ENCODE results near the gene YAP1. TPM values are rescaled to one million over a fixed set of nuclear protein-coding genes. Genes with fewer than 3 reads are reported as not detected.

Gene YAP1
- total RNA-seq, 1 donor from 2014 or later: 11.0 TPM

DNA sequence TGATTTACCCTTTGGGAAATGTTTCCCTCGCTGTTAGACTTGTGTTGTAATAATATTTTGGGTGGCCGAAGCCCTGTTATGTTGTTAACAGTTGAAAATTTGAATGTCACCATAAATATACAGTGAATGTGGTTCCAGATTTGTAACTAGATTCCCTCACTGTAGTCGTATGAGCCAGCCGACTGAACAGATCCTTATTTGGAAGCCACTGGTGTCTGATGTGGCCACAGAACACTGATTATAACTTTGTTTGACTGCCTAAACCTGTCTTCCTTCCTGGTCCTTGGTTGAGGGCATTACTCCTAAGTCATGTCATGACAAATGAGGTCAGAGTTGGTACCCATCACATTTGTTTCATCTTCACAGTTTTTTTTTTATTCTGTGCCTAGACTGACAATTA, 45.4 kb downstream of the YAP1 start:
- no peak for FAIRE-seq
- no peak for DNase-seq (ENCODE audit: low spot score in 2 of 2)

DNA sequence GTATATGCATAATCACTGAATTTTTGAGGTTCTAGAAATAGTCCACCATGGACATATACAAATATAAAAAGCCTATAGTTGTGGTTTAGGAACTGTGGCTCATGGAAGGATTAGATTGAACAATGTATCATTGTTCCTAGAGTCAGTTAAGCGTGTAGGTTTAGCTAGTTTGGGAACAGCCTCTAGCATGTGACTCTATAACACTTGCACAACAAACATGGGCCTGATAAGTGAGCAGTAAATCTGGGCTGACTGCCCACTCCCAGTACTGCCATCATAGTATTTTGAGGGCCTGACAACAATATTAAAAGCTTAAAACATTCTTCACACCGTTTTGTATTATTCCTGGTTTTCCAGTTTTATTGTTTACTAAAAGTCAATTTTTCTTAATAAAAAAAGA, 47.0 kb downstream of the YAP1 start:
- FAIRE-seq (no peak), DNase-seq (ENCODE audit: low spot score in 2 of 2) (no peak)

DNA sequence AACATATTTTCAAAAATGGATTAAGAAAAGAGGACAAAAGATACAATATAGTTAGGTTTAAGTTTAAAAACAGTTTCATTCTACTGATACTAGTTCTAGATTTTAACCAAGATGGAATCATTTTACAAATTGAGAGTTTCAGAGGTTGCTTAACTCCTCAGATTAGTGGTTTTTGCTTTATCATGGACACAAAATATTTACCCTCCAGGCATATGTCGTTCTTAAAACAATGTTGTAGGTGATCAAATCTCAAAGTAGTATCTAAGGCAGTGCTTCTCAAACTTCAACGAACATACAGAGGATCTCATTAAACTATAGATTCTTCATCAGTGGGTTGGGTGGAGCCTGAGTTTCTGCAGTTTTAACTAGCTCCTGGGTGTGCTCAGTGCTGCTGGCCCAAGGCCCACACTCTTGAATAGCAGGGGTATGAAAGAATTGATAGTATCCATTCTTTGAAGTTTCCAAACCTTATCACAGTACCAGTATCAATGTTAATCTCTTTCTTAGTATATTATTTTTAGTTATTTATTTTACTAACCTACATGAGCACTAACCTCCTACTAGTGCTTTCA, 48.0 kb downstream of the YAP1 start:
- DNase-seq (ENCODE audit: low spot score in 2 of 2) (no peak), FAIRE-seq (no peak)

DNA sequence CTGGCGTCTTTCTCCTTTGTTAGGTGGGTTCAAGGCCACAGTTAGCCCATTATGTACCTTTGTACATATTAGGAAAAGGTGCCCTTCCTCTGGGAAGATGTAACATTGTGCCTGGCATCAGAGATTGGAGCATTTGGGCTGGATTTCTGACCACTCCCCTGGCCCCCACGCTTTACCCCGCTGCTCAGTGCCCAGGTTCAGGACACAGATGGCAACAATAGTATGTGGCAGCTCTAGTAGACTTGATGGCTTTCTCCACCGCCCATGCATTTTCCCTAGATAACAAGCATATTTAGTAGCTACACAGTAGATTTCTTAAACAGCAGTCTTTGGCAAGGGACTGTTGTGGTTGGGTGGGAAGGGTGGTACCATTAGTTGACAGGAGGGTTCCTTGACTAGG, 53.1 kb downstream of the YAP1 start:
- DNase-seq (ENCODE audit: low spot score in 2 of 2) (no peak), FAIRE-seq (no peak)

DNA sequence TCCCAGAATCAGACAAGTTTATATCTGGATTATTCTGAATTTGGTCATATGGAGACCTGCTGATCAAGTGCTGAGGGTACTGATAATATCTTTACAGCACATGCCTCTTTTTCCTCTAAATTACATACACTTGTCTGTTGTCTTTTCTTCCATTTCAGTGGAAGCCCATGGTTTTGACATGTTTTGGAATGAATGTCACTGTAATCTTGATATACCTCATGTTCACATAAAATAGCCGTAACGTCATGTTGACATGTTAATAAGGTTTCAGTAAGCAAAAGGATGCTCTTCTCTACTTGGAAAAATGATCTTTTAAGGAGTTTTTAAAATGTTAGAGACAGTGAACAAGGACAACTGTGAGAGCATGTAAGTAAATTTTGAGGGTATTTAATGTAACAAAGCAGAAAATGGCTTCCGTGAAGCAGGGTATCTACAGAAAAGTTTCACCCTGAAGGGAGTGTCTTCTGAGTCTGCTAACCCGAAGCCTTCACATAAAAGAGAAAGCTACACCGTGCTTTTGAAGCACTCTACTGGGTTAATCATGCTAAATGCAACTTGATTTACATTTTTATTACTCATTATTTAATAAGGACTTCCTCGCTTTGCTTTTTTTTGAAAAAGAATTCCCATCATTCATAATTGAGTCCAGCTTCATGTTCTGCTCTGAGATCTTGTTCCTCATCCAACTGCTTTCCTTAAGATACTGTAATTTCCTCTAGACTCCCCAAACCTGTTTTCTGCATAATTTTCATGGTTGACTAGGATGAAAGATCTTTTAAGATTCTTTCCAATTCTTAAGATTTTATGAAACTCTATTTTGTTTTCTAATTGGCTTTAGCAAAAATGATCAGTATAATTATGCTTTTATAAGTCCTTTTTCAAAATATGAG, 56.2 kb downstream of the YAP1 start:
- FAIRE-seq (no peak), DNase-seq (ENCODE audit: low spot score in 2 of 2) (no peak)

DNA sequence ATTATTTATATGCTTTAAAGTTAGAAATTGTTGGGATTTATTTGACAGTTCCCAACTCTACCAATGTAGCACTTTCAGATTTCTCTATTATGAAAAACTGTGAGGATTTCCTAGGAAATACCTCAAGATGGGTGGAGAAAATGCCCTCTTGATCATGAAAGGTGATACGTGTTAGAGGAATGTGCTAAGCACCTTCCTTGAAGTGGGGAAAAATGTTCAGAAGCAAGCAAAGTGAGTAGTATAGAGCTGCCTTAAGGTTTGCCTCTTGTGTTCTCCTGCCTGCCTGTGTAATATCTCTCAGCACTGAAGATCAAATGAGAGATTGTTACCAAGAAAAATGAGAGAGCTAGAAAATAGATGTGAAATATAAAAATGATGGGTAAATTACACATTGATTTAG, 58.2 kb downstream of the YAP1 start:
- DNase-seq (ENCODE audit: low spot score in 2 of 2): no peak
- FAIRE-seq: no peak

DNA sequence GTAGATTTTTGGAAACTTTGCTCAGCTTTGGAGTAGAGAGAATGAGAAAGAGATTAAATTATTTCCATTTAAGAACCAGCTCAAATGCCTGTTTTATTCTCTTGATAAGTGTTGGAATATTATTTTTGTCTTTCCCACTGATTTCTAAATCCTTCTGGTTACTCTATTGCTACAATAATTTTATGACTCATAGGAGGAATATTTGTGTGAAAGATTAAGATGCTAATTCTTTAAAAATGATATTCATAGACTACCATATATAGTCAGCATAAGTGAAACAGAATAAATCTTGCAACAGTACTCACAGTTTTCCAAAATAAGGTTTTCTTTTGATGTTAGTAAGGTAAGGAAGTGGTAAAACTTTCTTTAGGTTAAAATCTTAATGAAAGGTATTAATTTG, 60.9 kb downstream of the YAP1 start:
- DNase-seq (ENCODE audit: low spot score in 2 of 2): no peak

DNA sequence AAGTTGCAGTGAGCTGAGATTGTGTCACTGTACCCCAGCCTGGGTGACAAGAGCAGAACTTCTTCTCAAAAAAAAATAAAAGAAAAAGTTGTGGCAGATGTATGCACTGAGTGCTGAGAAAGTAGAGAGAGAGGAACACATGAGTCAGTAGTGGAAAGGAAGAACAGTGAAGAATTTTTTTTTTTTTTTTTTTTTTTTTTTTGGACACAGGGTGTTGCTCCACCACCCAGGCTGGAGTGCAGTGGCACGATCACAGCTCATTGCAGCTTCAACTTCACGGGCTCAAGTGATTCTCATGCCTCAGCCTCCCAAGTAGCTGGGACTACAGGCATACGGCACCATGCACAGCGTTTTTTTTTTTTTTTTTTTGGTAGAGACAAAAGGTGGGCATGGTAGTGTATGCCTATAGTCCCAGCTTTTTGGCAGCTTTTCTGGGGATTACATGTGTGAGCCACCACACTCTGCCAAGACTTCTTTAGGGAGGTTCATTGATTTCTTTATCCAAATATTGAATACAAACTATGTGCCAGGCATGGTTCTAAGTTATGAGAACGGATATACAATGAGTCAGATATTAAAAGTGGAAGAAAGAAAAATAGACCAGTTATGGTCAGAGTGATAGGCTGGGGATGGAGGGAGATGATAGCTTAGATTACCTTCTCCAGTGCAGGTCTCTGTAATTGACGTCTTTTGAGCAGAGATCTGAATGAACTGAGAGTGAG, 62.0 kb downstream of the YAP1 start:
- no peak for FAIRE-seq

More for the DNA sequence above, 60.9 kb downstream of the YAP1 start:
- FAIRE-seq: no peak

DNA sequence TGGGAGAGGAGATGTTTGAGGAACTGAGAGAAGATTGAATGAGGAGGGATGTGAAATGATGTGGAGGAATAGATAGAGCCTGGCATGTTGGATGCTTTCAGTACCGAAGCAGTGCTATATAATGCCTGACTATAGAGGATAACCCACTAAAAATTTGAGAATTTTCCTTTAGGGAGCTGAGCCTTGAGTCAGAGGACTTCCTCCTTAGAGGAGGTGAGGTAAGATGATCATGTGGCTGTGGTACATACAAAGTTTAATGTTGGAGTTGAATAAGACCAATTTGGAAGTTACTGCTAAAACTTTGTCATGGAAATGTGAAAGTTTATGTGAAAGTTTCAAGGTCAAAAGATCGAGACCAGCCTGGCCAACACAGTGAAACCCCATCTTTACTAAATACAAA, 66.9 kb downstream of the YAP1 start:
- FAIRE-seq: no peak
- DNase-seq (ENCODE audit: low spot score in 2 of 2): no peak

More for the DNA sequence above, 62.0 kb downstream of the YAP1 start:
- DNase-seq (ENCODE audit: low spot score in 2 of 2): no peak

DNA sequence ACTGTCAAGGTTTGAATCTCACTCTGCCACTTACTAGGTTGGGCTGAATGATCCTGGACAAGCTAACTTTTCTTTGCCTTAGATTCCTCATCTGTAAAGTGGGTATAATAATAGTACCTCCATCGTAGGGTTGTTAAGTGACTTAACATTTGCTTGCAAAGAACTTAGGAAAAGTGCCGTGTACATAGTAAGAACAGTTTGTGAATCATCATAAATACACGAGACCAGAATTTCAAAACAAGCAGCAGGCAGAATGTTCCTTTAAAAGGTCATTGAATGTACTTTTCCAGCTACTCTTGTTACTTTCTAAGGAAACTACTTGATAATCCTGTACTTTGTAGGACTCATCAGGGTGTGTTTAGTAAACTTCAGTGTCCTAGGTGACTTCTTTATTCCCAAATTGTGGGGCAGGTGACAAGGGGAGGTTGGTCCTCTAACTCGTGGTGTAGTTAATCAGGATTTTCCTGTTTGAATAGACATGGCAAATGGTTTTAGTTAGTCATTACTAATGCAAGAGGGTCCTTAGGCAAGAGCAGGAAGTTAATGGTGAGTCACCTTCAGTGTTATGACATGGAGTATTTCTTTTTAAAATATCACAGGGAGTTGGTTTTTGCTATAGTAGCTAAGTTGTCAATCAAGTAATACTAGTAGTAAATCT, 67.9 kb downstream of the YAP1 start:
- DNase-seq (ENCODE audit: low spot score in 2 of 2) (peak in 1 of 2 donors; percentile 16), FAIRE-seq (no peak)

DNA sequence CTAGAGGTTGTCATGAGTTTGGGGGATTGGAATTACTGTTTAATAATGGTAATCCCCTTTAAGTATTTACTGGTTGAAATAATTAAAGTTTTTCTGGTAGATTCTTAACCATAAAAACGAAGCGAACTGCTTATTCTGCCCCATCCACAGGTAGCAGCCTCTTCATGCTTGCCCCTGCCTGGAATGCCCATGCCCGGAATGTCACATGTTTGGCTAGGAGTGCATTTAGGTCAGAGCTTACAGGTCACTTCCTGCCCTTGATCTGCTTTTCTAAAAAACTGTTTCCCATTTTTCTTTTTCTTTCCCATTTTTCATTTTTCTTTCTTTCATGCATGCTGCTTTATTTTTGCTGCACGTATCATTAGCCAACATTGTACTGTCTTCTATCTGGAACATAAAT, 69.1 kb downstream of the YAP1 start:
- DNase-seq (ENCODE audit: low spot score in 2 of 2): no peak
- FAIRE-seq: no peak

DNA sequence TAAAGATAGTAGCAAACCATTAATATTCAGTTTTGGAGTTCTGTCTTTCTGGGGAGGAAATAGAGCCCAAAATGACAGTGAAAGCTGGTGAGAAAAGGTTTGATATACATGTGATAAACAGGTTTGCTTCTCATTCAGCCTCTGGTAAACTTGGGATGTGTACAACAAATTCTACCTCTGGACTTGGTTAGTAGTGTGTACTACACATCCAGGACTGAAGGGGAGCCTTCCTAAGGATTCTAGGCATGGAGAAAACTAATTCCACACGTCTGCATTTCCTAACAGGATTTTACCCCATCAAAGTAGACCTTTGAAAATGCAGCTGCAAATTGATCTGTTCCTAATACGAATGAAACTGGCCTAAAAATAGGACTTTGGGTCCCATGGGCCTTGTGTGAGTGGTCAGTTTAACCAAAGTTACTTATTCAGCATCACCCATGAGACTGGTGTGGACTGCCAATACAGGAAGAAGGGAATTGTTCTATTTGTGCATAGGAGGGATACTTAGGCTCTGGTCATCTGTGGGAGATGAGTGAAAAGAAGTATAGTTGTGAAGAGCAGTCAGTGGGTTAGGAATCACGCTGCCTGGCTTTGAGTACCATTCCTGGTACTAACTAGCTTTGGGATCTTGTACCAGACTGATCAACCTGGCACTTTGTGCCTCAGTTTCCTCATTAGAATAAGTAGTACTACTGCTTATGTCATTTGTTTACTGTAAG, 74.2 kb downstream of the YAP1 start:
- FAIRE-seq: no peak
- no peak for DNase-seq (ENCODE audit: low spot score in 2 of 2)

DNA sequence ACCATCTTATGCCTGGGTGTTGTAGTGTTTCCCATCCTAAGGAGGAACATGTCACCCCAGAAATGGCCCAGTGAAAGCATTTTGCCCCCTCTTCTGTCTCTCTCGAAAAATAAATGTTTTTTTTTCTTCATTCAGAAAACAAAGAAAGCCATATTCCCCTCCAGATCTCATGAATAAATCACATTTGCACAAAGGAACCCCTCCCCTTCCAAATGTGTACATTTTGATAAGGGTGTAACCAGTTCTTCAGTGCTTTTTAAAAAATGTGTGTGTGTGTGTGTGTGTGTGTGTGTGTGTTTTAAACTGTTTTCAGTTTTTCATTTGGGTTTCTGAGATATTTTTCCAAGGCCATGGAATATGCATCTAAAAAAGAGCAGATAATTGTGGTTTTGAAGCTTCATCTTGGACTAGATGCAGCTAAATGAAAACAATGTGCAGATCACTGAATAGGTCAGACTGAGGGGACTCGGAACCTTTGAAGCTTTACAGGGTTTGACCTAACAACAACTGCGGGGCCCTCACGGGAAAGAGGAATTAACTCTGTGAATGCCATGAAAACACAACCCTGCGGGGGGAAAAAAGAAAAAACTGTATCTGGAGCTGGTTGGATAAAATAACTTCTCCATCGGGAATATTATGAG, 76.4 kb downstream of the YAP1 start:
- no peak for FAIRE-seq
- DNase-seq (ENCODE audit: low spot score in 2 of 2): no peak

DNA sequence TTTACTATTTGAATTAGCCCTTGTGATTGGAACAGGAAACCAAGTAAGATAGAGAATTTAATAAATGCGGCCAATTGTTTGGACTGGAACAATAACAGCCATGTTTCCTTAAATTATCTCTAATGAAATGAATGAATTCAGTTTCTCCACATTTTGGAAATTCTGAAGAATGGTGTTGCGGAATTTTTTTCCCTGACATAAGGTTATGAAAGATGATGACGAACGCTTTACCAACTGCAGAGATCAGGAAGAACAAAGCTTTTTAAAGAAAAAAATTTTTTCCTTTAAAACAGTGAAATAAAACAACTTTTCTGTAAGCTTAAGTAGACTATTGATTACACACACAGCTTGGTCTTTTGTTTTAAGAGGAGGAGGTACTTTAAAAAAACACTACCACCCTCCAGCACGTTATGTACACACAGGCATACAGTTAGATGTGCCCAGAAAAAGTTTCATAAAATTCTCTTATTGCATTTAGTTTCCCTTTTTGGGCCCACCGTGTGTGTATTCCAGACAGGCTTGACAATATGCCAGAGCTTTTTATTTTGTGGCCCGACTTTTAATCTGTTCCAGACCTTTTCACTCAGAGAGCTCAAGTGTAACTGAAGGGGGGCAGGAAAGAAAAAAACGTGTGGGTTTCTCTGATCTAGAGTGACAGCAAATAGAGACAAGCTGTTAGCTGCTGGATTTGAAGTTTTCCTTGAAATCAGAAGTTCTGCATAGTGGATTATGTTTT, 77.3 kb downstream of the YAP1 start:
- DNase-seq (ENCODE audit: low spot score in 2 of 2): no peak

DNA sequence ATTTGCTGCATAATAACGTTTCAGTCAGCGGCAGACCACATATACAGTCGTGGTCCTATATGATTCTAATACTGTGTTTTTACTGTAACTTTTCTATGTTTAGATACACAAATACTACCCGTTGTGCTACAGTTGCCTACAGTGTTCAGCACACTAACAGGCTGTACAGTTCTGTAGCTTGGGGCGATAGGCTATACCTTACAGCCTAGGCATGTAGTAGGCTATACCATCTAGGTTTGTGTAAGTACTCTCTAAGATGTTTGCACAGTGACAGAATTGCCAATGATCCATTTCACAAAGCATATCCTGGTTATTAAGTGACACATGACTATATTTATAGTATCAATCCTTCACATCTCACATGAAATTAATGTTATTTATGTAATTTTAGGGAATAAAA, 78.2 kb downstream of the YAP1 start:
- no peak for FAIRE-seq
- no peak for DNase-seq (ENCODE audit: low spot score in 2 of 2)

More for the DNA sequence above, 77.3 kb downstream of the YAP1 start:
- no peak for FAIRE-seq

DNA sequence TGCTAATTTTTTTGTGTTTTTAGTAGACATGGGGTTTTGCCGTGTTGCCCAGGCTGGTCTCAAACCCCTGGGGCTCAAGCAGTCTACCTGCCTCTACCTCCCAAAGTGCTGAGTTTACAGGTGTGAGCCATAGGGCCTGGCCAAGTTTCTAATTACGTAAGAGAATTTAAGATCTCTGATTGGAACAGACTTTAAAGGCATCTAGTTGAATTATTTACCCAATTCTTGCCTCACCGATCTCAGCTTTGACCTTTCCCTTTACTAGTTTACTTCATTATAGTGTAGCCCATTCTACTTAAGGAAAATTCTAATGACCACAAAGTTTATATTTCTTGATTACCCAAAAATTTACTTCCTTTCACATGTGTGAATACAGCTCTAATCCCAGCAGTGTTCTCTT, 81.6 kb downstream of the YAP1 start:
- no peak for FAIRE-seq
- no peak for DNase-seq (ENCODE audit: low spot score in 2 of 2)

DNA sequence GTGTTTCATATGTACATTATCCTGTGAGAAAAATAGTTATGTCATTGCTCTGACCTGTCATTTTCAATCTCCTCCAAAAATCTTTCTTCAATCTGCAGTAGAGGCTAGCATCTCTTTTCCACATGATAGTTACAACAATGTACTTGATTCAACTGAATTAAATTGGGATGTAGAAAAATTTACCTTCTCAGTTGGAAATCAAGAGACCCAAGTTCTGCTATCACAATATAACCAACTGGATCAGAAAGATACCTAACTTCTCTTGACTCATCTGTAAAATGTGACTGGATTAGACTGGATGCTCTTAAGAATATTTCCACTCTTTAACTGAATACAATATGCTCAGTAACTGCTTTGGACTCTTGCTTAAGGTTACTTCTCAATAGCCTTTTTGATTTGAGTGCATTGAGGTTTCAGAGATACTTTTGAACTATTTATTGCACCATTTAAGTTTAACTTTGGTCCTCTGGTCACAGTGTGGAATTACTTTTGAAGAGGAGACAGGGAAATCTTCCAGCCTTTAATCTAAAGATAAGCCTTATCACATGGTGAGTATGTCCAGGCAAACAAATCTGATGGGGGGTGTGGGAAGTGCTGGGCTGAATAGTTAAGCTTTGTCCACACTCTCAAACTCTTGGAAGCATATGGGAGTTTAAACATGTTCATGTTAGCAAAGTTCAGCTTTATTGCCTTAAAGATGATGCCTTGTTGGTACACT, 82.3 kb downstream of the YAP1 start:
- DNase-seq (ENCODE audit: low spot score in 2 of 2) (no peak), FAIRE-seq (no peak)

DNA sequence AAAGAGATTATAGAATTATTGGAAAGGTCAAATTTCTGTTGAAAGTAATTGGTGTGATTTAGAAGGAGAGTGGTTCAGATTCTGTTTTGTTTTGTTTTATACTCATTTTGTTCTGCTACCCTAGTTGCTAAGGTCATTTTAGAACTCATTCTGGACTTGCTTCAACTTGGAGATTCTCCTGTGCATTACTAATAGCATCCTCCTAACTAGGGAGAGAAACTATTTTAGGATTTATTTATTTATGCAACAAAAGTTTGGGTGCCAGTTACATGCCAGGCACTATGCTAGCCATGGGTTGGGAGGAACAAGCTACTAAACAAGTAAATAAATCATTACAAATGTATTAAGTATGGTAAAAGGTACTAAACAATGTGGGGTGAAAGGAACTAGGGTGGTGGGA, 84.0 kb downstream of the YAP1 start:
- DNase-seq (ENCODE audit: low spot score in 2 of 2) (no peak), FAIRE-seq (no peak)

DNA sequence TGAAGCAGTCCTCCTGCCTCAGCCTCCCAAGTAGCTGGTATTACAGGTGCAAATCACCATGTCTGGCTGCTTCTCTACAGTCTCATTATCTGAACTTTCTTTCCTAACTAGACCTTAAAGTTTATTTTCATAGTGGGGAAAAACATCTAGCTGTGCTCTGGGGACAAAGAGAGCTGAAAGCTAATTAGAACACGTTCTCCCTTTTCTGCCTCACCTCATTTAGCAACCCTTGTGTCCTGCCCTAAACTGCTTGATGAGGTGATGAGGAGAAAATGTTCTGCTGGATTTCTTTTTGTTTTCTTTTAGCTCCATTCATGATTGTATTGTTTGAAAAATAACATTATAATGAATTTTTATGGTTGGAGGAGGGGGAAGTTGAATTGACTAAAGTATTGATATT, 84.7 kb downstream of the YAP1 start:
- FAIRE-seq (no peak), DNase-seq (ENCODE audit: low spot score in 2 of 2) (no peak)

Data from frontal cortex (tissue), 4 donors.